ENCODE data around the gene MTMR2. TPM values are rescaled to one million over a fixed set of nuclear protein-coding genes. Genes with fewer than 3 reads are reported as not detected.

Gene MTMR2
- total RNA-seq, 2 donors from 2014 or later = 15.6 to 22.0 TPM

DNA sequence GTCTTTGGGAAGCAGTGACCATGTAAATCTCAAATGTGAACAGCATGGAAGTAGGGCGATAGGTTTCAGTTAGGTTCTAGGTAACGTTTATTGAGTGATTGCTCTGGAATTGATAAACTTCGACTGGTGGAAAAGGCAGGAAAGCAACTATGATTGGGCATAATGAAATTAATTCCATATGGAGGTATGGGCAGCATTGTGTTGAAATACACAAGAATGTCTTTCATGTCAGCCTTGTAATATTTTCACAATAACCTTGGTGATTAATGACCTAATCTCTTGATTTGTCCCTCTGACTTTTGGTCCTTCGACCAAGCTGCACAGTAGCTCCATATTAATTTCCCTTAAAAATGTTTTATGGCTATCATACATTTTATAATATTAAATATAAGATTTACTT, 130.8 kb downstream of the MTMR2 start:
- DNase-seq = no peak
- no peak for ATAC-seq
- intact Hi-C loops (cut with DNase I) = no loop called here

DNA sequence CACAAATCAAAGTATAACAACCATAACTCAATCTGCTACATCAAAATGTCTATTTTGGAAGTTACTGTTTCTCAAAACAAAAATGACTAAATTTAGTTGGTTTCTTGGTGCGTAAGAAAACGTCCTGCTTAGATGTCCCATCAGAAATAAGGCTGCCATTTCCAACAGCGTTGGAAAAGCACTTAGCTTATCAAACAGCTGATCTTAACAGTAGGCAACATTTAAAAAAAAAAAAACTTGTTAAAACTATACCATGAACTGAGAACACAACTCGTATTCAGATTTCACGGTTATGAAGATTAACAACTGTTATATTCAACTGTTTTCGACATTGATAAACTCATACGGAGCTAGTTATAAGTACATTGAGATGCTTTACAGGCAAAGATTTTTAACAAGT, 131.2 kb downstream of the MTMR2 start:
- intact Hi-C loops (cut with DNase I) = no loop called here
- DNase-seq = no peak
- ATAC-seq = no peak

DNA sequence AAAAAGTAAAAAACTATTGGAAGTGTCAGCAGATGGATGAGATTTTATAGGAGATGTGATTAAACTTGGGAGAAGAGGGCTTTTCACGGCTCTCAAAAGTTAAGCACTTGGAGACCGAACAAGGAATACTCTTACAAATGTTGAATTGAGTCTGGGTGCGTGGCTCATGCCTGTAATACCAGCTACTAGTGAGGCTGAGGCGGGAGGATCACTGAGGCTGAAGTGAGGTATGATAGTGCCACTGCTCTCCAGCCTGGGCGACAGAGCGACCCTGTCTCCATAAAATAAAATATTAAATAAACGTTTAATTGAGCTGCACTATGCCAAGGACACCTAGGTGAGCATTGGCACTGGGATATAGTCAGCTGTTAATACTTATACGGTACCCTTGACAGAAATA, 131.7 kb downstream of the MTMR2 start:
- intact Hi-C loops (cut with DNase I) = no loop called here
- no peak for ATAC-seq
- peak; percentile 20 for DNase-seq

DNA sequence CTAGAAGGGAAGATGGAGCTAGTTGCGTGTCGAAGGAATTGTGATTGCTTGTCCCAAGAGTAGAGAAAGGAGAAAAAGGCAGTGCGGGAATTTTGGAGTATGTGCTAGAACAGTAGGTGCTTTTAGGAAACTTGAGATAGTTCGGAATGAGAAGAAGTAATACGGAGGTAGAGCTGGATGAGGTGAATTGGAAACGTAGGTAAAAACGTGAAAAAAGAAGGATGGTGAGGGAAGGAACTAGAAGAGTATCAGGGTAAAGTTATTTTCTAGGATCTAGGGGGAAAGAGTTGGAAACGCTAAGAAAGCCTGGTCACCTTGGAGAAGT, 132.2 kb downstream of the MTMR2 start:
- intact Hi-C loops (cut with DNase I) = no loop called here
- no peak for DNase-seq
- ATAC-seq = no peak

DNA sequence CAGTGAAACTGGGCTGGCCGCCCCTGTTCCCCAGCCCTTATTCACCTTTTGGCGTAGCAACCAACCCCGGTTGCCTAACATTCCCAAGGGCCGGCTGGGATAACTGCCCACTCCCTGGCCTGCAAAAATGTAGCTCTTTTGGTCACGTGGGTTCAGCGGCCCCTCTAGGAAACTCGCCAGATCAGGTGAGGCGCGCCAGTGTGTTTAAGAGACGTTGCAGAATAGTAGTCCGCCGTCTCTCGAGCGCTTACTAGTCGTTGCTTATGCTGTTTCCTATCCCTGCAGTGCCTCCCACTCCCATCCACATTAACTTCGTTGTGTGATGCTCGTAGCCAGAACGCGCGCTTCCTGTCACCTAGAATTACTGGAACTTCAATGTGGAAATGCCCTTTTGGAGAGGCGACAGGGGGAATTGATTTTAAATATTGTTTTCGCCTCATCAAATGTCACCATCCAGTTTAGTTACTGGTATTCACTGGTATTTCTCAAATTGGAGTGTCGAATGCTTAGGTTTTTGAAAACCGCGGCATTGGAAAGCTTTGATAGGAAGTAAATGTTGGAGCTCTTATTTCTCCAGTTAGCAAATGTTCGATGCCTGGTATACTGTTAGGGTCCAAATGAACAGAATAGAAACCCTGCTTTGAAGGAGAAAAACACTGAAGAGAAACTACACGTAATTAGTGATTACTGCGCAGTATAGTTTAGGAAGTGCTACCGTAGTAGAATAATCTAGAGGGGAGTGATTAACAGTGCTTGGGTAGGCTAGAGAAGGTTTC, 132.8 kb downstream of the MTMR2 start:
- intact Hi-C loops (cut with DNase I) = no loop called here
- DNase-seq (peak; percentile 68), ATAC-seq (peak; percentile 2 to 6)

DNA sequence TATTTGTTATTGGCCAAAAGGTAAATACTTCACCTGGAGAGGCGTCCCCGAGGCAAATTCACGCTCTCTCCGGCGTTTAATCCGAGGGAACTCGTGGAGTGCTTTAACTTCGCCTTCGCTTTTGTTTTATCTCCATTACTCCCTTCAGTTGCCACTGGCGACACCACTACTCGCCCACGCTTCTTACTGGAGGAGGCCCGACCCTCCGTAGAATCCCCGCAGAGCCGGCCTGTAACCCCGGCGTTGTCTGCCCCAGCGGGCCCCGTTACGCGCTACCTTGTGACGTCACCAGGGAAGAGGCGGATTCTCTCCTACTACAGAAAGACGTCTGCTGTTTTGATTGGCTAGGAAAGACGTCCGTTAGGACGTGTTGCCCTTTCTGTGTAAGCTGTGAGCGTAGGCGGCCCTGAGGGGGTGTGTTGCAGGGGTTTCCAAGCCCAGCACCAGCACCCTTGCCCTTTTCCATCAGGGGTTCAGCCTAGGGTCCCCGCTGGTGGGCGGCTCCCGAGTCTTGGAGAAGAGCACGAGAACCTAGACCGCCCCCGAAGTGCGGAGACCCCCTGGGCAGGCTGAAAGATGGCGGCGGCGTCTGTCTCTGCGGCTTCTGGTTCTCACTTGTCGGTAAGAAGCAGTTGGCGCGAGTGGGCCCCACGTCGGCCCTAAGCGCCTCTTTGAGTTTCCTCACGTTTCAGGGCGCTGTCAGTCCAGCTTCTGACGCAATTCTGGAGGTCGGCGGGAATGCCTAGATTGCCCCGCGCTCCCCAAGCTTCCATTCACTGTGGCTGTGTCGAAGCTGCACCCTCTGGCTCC, 133.6 kb downstream of the MTMR2 start, which contains the start of gene CEP57:
Gene CEP57 (plus strand): TSS at position 376 of the 810 bp plus-strand sequence. CDS start 201 bp downstream, at position 577.
- ATAC-seq = peak; percentile 88 to 94
- intact Hi-C loops (cut with DNase I) = no loop called here
- peak; percentile 97 for DNase-seq

DNA sequence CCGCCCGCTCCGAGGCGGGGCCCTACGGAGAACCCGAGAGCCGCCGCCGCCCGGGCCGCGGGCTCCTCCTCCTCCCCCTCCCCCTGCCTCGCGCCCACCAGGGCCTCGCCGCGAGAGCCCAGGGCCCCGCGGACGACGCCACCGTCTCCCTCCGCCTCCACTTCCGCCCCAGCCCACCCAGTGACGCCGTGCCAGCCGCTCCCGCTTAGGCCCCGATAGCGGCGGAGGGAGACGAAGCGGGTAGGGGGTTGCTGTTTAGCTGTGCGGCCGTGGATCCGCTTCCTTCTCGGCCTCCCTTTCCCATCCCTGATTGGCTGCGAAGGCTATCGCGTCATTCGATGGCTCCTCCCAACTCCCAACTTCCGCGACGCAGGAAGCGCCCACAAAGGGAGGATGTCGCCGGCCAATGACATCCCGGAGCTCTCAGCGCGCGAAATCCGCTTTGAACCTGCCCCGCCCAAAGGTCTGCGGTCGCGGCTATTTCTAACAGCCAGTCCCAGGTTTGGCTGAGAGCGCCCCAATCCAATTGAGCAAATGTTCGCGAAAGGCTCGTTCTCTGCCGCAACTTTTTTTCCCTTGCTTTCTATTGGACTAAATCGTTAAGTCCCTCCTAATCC, 134.3 kb downstream of the MTMR2 start, which contains the start of gene FAM76B:
Gene FAM76B (minus strand): TSS at position 277 of the 617 bp plus-strand sequence. CDS start 304 bp downstream, outside the sequence.
- peak; percentile 94 to 95 for ATAC-seq
- intact Hi-C loops (cut with DNase I) = no loop called here
- DNase-seq = peak; percentile 97

DNA sequence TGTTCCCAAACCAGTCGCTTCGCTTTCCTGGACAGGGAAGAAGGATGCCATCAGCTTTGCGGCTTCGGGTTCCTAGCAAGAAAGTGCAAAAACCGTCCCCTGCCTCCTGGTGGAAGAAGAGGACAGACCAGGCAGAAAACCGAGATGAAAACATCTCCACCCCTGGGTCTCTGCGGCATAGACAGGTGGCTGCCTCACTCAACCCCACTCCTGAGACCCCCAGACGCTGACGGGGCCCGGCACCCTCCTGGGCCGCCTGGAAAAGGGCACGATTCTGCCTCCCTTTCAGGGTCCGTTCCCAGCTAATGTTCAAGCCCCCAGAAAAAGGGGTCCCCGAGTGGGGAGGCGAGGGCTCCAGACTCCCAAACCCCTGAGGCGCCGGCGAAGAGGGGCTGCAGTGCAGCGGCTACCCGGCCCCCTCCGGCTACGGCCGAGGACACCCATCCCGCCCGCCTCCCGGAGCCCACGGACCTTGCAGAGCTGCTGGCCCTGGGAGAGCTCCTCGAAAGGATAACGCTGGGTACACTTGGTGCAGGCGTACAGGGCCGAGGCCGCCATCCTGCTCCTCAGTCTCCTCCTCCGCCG, 134.9 kb downstream of the MTMR2 start:
- intact Hi-C loops (cut with DNase I) = no loop called here
- DNase-seq = no peak
- no peak for ATAC-seq

Other genes with a start within 250 kb of the MTMR2 start
- gene FAM76B, start 134.3 kb downstream of the MTMR2 start, total RNA-seq = 10 to 100 TPM in 1 of 2 donors, 1 to 10 TPM in 1; 8.0 to 11.4 TPM
- gene CEP57, start 133.6 kb downstream of the MTMR2 start, total RNA-seq = 10 to 100 TPM; 21.8 to 26.0 TPM